ENCODE results near the gene RPS19BP1.

GRCh38 chr22:39534092-39534506, 1.6 kb upstream of the RPS19BP1 start:
- no peak for TF ChIP-seq POLR2A (IDR thresholded peaks at IDR 0.05)
- no peak for TF ChIP-seq CTCF (IDR thresholded peaks at IDR 0.05)

All from heart left ventricle (tissue), 13 donors.